ENCODE measurements around the gene ARNT2.

The ARNT2 gene

GRCh38 chr15:80607287-80607980 lies 203.3 kb downstream of the ARNT2 start:
- TF ChIP-seq, protein P1, sequence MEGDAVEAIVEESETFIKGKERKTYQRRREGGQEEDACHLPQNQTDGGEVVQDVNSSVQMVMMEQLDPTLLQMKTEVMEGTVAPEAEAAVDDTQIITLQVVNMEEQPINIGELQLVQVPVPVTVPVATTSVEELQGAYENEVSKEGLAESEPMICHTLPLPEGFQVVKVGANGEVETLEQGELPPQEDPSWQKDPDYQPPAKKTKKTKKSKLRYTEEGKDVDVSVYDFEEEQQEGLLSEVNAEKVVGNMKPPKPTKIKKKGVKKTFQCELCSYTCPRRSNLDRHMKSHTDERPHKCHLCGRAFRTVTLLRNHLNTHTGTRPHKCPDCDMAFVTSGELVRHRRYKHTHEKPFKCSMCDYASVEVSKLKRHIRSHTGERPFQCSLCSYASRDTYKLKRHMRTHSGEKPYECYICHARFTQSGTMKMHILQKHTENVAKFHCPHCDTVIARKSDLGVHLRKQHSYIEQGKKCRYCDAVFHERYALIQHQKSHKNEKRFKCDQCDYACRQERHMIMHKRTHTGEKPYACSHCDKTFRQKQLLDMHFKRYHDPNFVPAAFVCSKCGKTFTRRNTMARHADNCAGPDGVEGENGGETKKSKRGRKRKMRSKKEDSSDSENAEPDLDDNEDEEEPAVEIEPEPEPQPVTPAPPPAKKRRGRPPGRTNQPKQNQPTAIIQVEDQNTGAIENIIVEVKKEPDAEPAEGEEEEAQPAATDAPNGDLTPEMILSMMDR (IDR thresholded peaks at IDR 0.05; ENCODE audit: control insufficient read depth, extremely low read depth, insufficient read depth), result no peak
- no peak for DNase-seq (ENCODE audit: low read depth)
- H3K4me3 ChIP-seq (ENCODE audit: low read depth, low read length), result no peak overlapping the region

GRCh38 chr15:80608688-80609087 lies 204.5 kb downstream of the ARNT2 start:
- no peak overlapping the region for H3K4me3 ChIP-seq (ENCODE audit: low read depth, low read length)
- TF ChIP-seq, protein P1 (IDR thresholded peaks at IDR 0.05; ENCODE audit: control insufficient read depth, extremely low read depth, insufficient read depth), result no peak
- no peak for DNase-seq (ENCODE audit: low read depth)

DNA sequence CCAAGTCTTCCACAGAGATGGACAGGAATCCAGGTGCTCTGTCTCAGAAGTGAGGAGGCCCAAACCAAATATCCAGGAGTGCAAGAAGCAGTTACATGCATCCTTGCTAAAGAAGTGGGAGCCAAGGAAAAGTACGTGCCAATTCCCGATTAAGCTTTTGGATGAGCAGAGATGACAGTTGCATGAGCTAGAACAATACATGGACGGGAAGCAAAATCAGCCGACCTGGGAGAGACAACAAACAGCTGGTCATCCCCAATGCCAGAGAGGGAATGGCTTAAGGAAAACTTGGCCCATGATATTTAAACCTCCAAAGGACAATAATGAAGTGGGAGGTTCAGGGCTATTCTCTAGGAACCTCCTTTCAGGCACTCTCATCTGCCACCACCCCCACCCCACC lies 204.9 kb downstream of the ARNT2 start:
- DNase-seq (ENCODE audit: low read depth), result no peak
- H3K4me3 ChIP-seq (ENCODE audit: low read depth, low read length), result no peak overlapping the region
- TF ChIP-seq, protein P1 (IDR thresholded peaks at IDR 0.05; ENCODE audit: control insufficient read depth, extremely low read depth, insufficient read depth), result no peak

- TF ChIP-seq, protein P1 (IDR thresholded peaks at IDR 0.05; ENCODE audit: control insufficient read depth, extremely low read depth, insufficient read depth), result no peak
- no peak overlapping the region for H3K4me3 ChIP-seq (ENCODE audit: low read depth, low read length)
- no peak for DNase-seq (ENCODE audit: low read depth)
Observed at GRCh38 chr15:80609512-80609946, 205.3 kb downstream of the ARNT2 start.

DNA sequence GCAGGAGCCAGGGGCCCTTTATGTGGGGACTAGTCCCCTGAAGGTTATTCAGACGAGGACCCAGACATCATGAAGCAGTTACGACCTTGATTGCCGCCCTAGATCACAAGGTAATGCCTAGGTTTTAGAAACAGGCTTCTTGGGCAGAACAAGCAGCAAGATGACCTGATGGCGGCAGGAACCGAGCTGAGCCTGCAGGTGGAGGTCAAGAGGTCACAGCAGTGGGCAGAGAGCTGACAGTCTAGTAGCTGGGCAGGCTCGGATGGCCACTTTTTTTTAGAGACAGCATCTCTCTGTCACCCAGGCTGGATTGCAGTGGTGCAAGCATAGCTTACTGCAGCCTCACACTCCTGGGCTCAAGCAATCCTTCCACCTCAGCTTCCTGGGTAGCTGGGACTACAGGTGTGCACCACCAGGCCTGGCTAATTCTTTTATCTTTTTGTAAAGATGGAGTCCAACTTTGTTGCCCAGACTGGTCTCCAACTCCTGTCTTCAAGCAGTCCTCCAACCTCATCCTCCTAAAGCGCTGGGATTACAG lies 207.4 kb downstream of the ARNT2 start:
- H3K4me3 ChIP-seq (ENCODE audit: low read depth, low read length), result no peak overlapping the region
- no peak for DNase-seq (ENCODE audit: low read depth)
- TF ChIP-seq, protein P1 (IDR thresholded peaks at IDR 0.05; ENCODE audit: control insufficient read depth, extremely low read depth, insufficient read depth), result no peak

- no peak overlapping the region for H3K4me3 ChIP-seq (ENCODE audit: low read depth, low read length)
- no peak for DNase-seq (ENCODE audit: low read depth)
- TF ChIP-seq, protein P1 (IDR thresholded peaks at IDR 0.05; ENCODE audit: control insufficient read depth, extremely low read depth, insufficient read depth), result no peak
Observed at GRCh38 chr15:80612118-80612823, 208.1 kb downstream of the ARNT2 start.
